ENCODE measurements around the gene LDHD. TPM values are rescaled to one million over a fixed set of nuclear protein-coding genes. Genes with fewer than 3 reads are reported as not detected.

The LDHD gene
- 1 to 10 TPM; 5.5 to 5.6 TPM for total RNA-seq
- 1 to 10 TPM; 5.6 to 6.8 TPM for polyA plus RNA-seq
- long read RNA-seq, donor 1, transcript LDHD-202 (11 exons, 1,966 nt): major isoform, 17 of 29 reads
- long read RNA-seq, donor 1, transcript LDHD-201 (11 exons, 2,067 nt): minor isoform, 6 of 29 reads
- long read RNA-seq, donor 1, partial matches to known transcripts: 2 of 29 reads
- long read RNA-seq, donor 1, other reads (novel, unspliced or antisense): 4 of 29 reads
- long read RNA-seq, donor 2, partial matches to known transcripts: 1 of 4 reads
- long read RNA-seq, donor 2, other reads (novel, unspliced or antisense): 1 of 4 reads

DNA sequence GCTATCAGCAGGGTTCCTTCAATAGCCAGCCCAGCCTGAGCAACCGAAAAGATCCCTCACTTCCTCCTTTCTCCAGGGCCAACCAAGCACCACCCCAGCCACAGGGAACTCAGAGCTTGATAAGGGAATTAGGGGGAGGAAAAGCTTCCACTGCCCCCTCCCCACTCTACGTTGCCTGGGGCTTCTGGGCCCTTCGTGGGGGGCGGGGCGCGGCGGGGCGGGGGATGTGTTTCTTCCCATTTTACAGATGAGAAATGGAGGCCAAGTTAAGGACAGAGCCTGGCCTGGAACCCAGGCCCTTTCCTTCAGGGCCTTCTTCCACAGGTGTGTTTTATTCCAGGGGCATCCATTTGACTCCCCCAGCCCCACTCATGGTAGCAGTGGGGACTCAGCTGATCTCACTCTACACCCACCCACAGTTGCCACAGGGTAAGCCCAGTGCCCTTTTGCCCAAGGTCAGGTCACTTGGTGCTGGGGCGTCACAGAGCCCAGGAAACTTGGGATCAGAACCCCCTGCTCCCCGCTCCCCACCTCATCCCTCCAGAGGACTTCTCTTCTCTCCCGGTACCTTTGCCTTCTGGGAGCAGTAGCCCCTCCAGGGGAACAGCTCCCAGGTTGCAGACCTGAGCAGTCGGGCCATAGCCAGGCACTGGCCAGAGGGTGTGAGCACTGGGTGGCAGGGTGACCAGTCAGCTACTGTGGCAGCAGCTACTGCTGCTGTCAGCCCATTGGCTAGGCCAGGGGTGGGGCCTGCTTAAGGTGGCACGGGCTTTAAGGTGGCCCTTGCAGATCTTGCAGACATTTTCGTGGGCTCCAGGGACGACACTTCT lies at the start of gene LDHD:
LDHD (minus strand) TSS at position 700 of the 830 bp plus-strand sequence; CDS start at position 640, 60 bp downstream.
- ATAC-seq (ENCODE audit: low FRiP score) (peak; percentile 89), DNase-seq (peak; percentile 89 to 94)
- intact Hi-C loops (cut with DNase I): no loop called here

DNA sequence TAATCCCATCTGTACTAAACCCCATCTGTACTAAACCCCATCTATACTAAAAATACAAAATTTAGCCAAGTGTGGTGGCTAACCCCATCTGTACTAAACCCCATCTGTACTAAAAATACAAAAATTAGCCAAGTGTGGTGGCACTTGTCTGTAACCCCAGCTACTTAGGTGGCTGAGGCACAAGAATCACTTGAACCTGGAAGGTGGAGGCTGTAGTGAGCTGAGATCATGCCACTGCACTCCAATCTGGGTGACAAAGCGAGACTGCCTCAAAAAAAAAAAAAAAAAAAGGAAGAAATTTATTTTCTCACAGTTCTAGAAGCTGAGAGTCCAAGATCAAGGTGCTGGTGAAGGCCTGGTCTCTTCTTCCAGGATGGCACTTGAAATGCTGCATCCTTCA lies 43.8 kb upstream of the LDHD start:
- no peaks in the 10 kb centered on the region for H3K9me3 ChIP-seq (ENCODE audit: control insufficient read depth, low read length)
- H3K4me1 ChIP-seq (ENCODE audit: control insufficient read depth in 1 of 2, insufficient read depth in 2 of 2, low read length in 2 of 2): no peaks in the 10 kb centered on the region
- intact Hi-C loops (cut with DNase I): no loop called here
- H3K36me3 ChIP-seq (ENCODE audit: control insufficient read depth in 1 of 2, insufficient read depth in 2 of 2, low read length in 1 of 2): peaks cover 0 to 4% of the 10 kb centered on the region in 2 donors
- WGBS, 2 donors: 94 to 100% methylated on average over 1 of the region's 1 CpG
- no peak overlapping the region for H3K27ac ChIP-seq (ENCODE audit: low read depth in 1 of 2, low read length in 2 of 2)
- no peak overlapping the region for H3K4me3 ChIP-seq (ENCODE audit: low read length in 2 of 2)
- DNase-seq: no peak
- ATAC-seq (ENCODE audit: low FRiP score): no peak
- no peaks in the 10 kb centered on the region for H3K27me3 ChIP-seq (ENCODE audit: control insufficient read depth in 1 of 2, insufficient read depth in 2 of 2, low read length in 1 of 2)

More for the DNA sequence above, at the start of gene LDHD:
- 42 to 49% methylated on average over 15 of the region's 15 CpGs for WGBS, 2 donors
- Histone ChIP-seq H3K9me3 (ENCODE audit: control insufficient read depth, low read length) (no peaks in the 10 kb centered on the region), H3K4me1 (ENCODE audit: control insufficient read depth in 1 of 2, insufficient read depth in 2 of 2, low read length in 2 of 2) (no peaks in the 10 kb centered on the region), H3K27me3 (ENCODE audit: control insufficient read depth in 1 of 2, insufficient read depth in 2 of 2, low read length in 1 of 2) (no peaks in the 10 kb centered on the region), H3K4me3 (ENCODE audit: low read length in 2 of 2) (peak within 1 kb of the TSS; percentile 41 to 77), H3K27ac (ENCODE audit: low read depth in 1 of 2, low read length in 2 of 2) (peak within 1 kb of the TSS in 1 of 2 donors; percentile 19), H3K36me3 (ENCODE audit: control insufficient read depth in 1 of 2, insufficient read depth in 2 of 2, low read length in 1 of 2) (no peaks in the 10 kb centered on the region)

DNA sequence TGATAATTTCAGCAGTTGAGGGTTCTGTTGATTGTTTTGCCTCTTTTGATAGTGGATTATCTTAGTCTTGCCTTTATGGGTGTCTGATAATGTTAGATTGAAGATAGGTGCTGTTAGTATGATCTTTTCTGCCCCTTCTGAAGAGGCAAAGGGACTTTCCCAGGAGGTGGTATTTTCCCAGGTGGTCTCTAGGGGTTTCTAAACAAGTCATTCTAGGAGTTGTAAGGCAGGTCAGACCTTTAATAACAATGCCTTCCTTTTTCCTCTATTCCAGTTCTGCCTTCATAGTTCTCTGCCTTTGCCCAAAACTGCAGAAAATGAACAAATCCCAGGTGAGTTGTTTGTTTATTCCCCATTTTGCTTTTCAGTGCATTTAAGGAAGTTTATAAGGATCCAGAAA lies 36.1 kb upstream of the LDHD start:
- ATAC-seq (ENCODE audit: low FRiP score): no peak
- peaks cover 0 to 1% of the 10 kb centered on the region in 2 donors for H3K36me3 ChIP-seq (ENCODE audit: control insufficient read depth in 1 of 2, insufficient read depth in 2 of 2, low read length in 1 of 2)
- no peak overlapping the region for H3K4me3 ChIP-seq (ENCODE audit: low read length in 2 of 2)
- no peaks in the 10 kb centered on the region for H3K9me3 ChIP-seq (ENCODE audit: control insufficient read depth, low read length)
- H3K27me3 ChIP-seq (ENCODE audit: control insufficient read depth in 1 of 2, insufficient read depth in 2 of 2, low read length in 1 of 2): no peaks in the 10 kb centered on the region
- intact Hi-C loops (cut with DNase I): no loop called here
- no peak overlapping the region for H3K27ac ChIP-seq (ENCODE audit: low read depth in 1 of 2, low read length in 2 of 2)
- H3K4me1 ChIP-seq (ENCODE audit: control insufficient read depth in 1 of 2, insufficient read depth in 2 of 2, low read length in 2 of 2): no peaks in the 10 kb centered on the region
- no peak for DNase-seq

DNA sequence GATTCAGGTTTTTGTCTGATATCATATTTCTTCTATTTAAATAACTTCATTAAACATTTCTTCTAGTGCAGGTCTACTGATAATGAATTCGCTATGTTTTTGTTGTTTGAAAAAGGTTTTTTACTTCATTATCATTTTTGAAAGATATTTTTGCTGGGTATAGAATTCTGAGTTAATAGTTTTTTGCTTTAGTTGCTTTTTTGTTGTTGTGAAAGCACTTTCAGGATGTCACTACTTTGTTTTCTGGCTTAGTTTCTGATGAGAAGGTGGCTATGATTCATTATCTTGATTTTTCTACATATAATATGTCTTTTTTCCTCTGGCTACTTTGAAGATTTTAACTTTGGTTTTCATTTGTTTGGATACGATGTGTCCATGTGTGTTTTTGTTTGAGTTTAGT lies 35.2 kb upstream of the LDHD start:
- H3K27ac ChIP-seq (ENCODE audit: low read depth in 1 of 2, low read length in 2 of 2): no peak overlapping the region
- no peak overlapping the region for H3K4me3 ChIP-seq (ENCODE audit: low read length in 2 of 2)
- H3K36me3 ChIP-seq (ENCODE audit: control insufficient read depth in 1 of 2, insufficient read depth in 2 of 2, low read length in 1 of 2): peaks cover 0 to 1% of the 10 kb centered on the region in 2 donors
- H3K9me3 ChIP-seq (ENCODE audit: control insufficient read depth, low read length): no peaks in the 10 kb centered on the region
- no peaks in the 10 kb centered on the region for H3K27me3 ChIP-seq (ENCODE audit: control insufficient read depth in 1 of 2, insufficient read depth in 2 of 2, low read length in 1 of 2)
- DNase-seq (no peak), ATAC-seq (ENCODE audit: low FRiP score) (no peak)
- intact Hi-C loops (cut with DNase I): no loop called here
- 48 to 70% methylated on average over 2 of the region's 2 CpGs for WGBS, 2 donors
- H3K4me1 ChIP-seq (ENCODE audit: control insufficient read depth in 1 of 2, insufficient read depth in 2 of 2, low read length in 2 of 2): no peaks in the 10 kb centered on the region

DNA sequence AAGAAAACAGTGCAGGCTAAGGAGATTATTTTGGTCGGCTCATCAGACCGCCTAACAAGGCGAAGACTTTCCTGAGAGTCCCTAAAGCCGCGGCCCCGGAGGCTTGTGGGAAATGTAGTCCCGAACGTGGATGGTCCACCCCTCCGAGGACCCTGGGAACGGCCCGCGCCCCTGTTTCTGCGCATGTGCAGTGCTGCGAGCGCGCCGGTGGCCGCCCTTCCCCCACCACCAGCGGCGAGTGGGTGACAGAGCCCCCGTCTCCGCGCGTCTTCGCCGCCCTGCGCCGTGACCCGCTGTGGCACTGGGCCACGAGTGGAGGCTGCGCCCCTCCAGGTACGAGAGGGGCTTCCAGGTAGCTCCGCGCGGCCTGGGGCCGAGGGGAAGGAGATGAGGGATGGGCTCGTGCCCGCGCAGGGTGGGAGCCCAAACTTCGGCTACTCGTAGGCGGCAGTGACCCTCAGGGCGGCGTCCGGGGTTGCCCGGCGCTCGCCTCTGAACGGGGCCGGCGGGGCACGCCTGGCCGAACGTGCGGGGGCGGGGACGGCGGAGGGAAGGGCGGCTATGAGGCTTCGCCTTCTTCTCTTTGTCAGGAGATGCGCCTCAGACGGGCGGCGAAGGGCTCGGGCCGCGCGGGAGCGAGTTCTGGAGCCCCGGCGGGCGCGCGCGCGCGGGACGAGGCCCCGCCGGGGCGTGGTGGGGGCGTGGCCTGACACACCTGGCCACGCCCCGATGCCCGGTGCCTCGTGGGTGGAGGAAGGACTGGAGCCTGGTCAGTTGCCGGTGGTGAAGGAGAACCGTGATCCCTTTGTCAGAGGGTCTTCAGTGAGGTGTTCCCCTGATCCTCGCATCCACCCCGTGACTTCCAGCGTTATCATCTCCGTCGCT lies 32.0 kb upstream of the LDHD start, which contains the start of gene ZFP1:
ZFP1 (plus strand) TSS at position 214 of the 885 bp plus-strand sequence. CDS start 4,428 bp downstream, outside the sequence.
- intact Hi-C loops (cut with DNase I): no loop called here
- Histone ChIP-seq H3K36me3 (ENCODE audit: control insufficient read depth in 1 of 2, insufficient read depth in 2 of 2, low read length in 1 of 2) (no peaks in the 10 kb centered on the region), H3K4me3 (ENCODE audit: low read length in 2 of 2) (peak within 1 kb of the TSS; percentile 80 to 98), H3K27ac (ENCODE audit: low read depth in 1 of 2, low read length in 2 of 2) (peak within 1 kb of the TSS in 1 of 2 donors; percentile 97), H3K9me3 (ENCODE audit: control insufficient read depth, low read length) (no peaks in the 10 kb centered on the region), H3K4me1 (ENCODE audit: control insufficient read depth in 1 of 2, insufficient read depth in 2 of 2, low read length in 2 of 2) (no peaks in the 10 kb centered on the region), H3K27me3 (ENCODE audit: control insufficient read depth in 1 of 2, insufficient read depth in 2 of 2, low read length in 1 of 2) (no peaks in the 10 kb centered on the region)
- WGBS, 2 donors: 0% methylated on average over 52 to 93 of the region's 93 CpGs
- ATAC-seq (ENCODE audit: low FRiP score): peak; percentile 99
- DNase-seq: peak; percentile 97 to 99

DNA sequence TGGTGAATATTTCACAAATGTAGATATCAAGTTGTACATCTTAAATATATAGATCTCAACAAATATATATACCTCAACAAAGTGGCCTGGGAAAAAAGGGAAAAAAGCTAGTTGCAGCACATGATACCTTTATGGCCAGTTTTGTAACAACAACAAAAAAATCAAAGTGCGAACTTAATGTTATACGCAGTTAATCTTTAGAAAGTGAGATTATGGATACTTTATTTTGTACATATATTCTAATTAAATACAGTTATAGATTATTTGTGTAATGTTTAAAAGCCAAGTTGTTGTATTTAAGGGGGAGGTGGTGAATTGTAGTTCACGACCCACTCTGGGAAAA lies 31.4 kb upstream of the LDHD start:
- H3K27me3 ChIP-seq (ENCODE audit: control insufficient read depth in 1 of 2, insufficient read depth in 2 of 2, low read length in 1 of 2): no peaks in the 10 kb centered on the region
- intact Hi-C loops (cut with DNase I): no loop called here
- H3K27ac ChIP-seq (ENCODE audit: low read depth in 1 of 2, low read length in 2 of 2): no peak overlapping the region
- WGBS, 2 donors: 43 to 47% methylated on average over 3 of the region's 3 CpGs
- H3K9me3 ChIP-seq (ENCODE audit: control insufficient read depth, low read length): no peaks in the 10 kb centered on the region
- H3K4me3 ChIP-seq (ENCODE audit: low read length in 2 of 2): no peak overlapping the region
- ATAC-seq (ENCODE audit: low FRiP score) (no peak), DNase-seq (no peak)
- no peaks in the 10 kb centered on the region for H3K36me3 ChIP-seq (ENCODE audit: control insufficient read depth in 1 of 2, insufficient read depth in 2 of 2, low read length in 1 of 2)
- no peaks in the 10 kb centered on the region for H3K4me1 ChIP-seq (ENCODE audit: control insufficient read depth in 1 of 2, insufficient read depth in 2 of 2, low read length in 2 of 2)

DNA sequence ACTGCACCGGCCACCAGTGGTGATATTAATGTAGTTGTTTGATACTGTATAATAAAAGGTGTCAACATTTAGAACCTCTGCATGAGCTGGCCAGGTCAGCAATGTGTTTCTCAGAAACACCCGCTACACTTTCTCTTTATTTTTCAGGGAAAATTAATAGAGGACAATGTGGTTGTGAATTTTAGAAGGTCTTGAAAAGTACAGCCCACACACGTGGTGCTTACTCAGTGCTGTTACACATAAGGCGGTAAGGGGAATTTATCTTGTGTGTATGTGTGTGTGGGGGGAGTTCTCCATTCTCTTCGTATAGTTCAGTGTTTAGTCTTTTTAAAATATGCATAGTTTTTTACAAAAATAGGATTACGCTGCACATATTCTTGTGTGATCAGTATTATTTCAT lies 27.4 kb upstream of the LDHD start:
- no peaks in the 10 kb centered on the region for H3K27me3 ChIP-seq (ENCODE audit: control insufficient read depth in 1 of 2, insufficient read depth in 2 of 2, low read length in 1 of 2)
- no peaks in the 10 kb centered on the region for H3K36me3 ChIP-seq (ENCODE audit: control insufficient read depth in 1 of 2, insufficient read depth in 2 of 2, low read length in 1 of 2)
- intact Hi-C loops (cut with DNase I): no loop called here
- DNase-seq: no peak
- H3K4me1 ChIP-seq (ENCODE audit: control insufficient read depth in 1 of 2, insufficient read depth in 2 of 2, low read length in 2 of 2): no peaks in the 10 kb centered on the region
- no peak overlapping the region for H3K4me3 ChIP-seq (ENCODE audit: low read length in 2 of 2)
- no peak for ATAC-seq (ENCODE audit: low FRiP score)
- 73 to 78% methylated on average over 6 of the region's 6 CpGs for WGBS, 2 donors
- no peaks in the 10 kb centered on the region for H3K9me3 ChIP-seq (ENCODE audit: control insufficient read depth, low read length)
- H3K27ac ChIP-seq (ENCODE audit: low read depth in 1 of 2, low read length in 2 of 2): no peak overlapping the region

DNA sequence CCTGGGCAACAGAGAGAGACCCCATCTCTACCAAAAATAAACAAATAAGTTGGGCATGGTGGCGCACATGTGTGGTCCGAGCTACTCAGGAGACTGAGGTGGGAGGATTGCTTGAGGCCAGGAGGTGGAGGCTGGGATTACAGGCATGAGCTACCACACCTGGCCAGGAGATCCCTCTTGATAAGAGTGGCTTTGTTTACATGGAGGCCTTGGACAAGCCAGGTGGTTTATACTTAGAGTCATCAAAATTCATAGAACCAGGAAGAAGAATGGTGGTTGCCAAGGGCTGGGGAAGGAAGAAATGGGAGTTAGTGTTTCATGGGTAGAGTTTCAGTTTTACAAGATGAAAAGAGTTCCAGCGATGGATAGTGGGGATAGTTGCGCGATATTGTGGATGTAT lies 22.9 kb upstream of the LDHD start:
- Histone ChIP-seq H3K4me3 (ENCODE audit: low read length in 2 of 2) (no peak overlapping the region), H3K4me1 (ENCODE audit: control insufficient read depth in 1 of 2, insufficient read depth in 2 of 2, low read length in 2 of 2) (no peaks in the 10 kb centered on the region), H3K27me3 (ENCODE audit: control insufficient read depth in 1 of 2, insufficient read depth in 2 of 2, low read length in 1 of 2) (no peaks in the 10 kb centered on the region), H3K27ac (ENCODE audit: low read depth in 1 of 2, low read length in 2 of 2) (no peak overlapping the region), H3K36me3 (ENCODE audit: control insufficient read depth in 1 of 2, insufficient read depth in 2 of 2, low read length in 1 of 2) (no peaks in the 10 kb centered on the region), H3K9me3 (ENCODE audit: control insufficient read depth, low read length) (no peaks in the 10 kb centered on the region)
- ATAC-seq (ENCODE audit: low FRiP score): no peak
- intact Hi-C loops (cut with DNase I): no loop called here
- no peak for DNase-seq
- 97 to 99% methylated on average over 5 of the region's 5 CpGs for WGBS, 2 donors
